AG04449 (cell line): ENCODE data around the gene ZNF205.

Source experiments
- CTCF ChIA-PET: fragments of 350-600 bp; formaldehyde crosslinking; extraction: SDS; loops from one replicate; lab custom pipeline; 2021; ENCODE audit warnings: antibody characterized with exemption; lab: Yijun Ruan, JAX
- POLR2A ChIA-PET: fragments of 400-600, 350-600 bp; formaldehyde crosslinking; extraction: SDS; loops from one replicate; lab custom pipeline; 2020; ENCODE audit warnings: antibody characterized with exemption, inconsistent platforms; lab: Yijun Ruan, JAX
- DNase-seq: peaks from one replicate; pipeline ENCODE4 v3.0.0-alpha.2; 2010; ENCODE audit warnings: low read depth, low spot score
- H3K4me3 ChIP-seq: 2 replicates; pipeline ENCODE4 v1.5.1; 2011; ENCODE audit warnings: low read depth, mild to moderate bottlenecking, control low read depth, low read length
- CTCF ChIP-seq: IDR thresholded peaks from one replicate; pipeline ENCODE4 v1.5.1; 2011; ENCODE audit warnings: mild to moderate bottlenecking, moderate library complexity, low read length, control low read depth, inconsistent platforms; ENCODE audit not compliant: insufficient read depth; ENCODE audit errors: missing control alignments

The ZNF205 gene

DNA sequence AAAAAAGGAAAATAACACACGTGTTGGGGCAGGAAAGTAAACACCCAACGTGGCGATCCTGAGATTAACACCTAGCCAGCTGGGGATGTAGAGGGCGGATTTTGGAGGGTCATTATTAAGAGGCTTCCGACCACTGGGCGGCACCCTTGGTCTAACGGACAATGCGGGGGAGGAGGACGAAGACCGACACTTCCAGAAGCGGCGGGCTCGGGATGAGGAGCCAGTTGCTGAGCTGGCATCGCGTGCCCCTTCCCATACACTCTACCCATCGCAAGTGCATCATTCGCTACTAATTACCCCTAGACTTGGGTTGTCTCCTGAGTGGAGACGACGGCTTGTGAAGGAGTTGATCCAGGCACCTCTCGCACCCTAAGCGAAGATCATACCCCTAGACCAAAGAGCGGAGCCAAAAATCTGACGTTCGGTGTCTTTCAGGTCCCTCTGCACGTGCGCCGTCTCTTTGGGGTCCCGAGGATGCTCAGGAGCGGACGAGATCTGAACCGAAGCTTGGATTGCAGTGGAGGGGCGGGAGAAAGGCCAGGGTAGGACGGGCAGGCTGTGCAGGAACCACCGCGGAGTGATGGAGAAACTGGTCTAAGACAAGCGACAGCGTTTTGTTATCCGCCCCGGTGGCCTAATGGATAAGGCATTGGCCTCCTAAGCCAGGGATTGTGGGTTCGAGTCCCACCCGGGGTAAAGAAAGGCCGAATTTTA lies 40.0 kb downstream of the ZNF205 start:
- ChIA-PET CTCF (interaction anchor here (1.2 to 10.3 kb wide), 4 partner anchors 10 to 18 kb away, joined by 3 to 206 read pairs (median 9); partner anchors contain the start of gene ZNF213), POLR2A (no interaction called here)
- DNase-seq = peak; percentile 70
- TF ChIP-seq CTCF = peak; percentile 48
- H3K4me3 ChIP-seq = peak overlapping the region; percentile 66

DNA sequence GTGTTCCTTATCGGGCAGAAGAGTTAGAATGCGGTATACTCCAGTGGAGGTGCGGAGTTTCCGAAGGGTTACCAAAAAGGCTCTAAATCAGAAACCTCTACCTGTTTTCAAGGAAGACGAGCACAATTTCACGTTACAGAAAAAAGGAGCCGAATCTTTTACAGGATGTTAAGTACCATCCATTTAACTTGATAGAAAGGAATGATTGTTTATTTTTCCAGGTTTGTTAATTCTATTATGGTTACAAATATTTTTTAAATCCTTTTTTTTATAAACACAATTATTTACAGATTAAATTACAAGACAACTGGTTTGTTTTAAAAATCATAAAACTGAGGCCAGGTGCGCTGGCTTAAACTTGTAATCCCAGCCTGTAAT lies 40.6 kb downstream of the ZNF205 start:
- TF ChIP-seq CTCF = no peak
- peak overlapping the region; percentile 66; the same call in 1 of the 2 replicates for H3K4me3 ChIP-seq
- POLR2A ChIA-PET = no interaction called here
- DNase-seq = no peak
- CTCF ChIA-PET = interaction anchor here (1.2 to 10.3 kb wide), 4 partner anchors 9 to 19 kb away, joined by 3 to 206 read pairs (median 9); partner anchors contain the start of gene ZNF213

- DNase-seq = no peak
- CTCF ChIA-PET = no interaction called here
- POLR2A ChIA-PET = no interaction called here
- TF ChIP-seq CTCF = no peak
- no peak overlapping the region for H3K4me3 ChIP-seq
These were observed 42.8 kb downstream of the ZNF205 start for GRCh38 chr16:3155181-3155580.

DNA sequence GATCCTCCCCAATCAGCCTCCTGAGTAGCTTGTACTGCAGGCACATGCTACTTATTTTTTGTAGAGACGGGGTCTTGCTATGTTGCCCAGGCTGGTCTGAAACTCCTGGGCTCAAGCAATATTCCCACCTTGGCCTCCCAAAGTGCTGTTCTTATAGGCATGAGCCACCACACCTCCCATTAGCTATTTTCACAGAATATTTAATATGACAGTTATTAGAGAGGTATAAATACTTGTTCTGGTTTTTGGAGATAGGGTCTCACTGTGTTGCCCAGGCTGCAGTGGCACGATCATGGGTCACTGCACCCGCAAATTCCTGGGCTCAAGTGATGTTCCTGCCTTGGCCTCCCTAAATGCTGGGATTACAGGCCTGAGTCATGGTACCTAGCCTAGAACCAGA lies 43.6 kb downstream of the ZNF205 start:
- CTCF ChIA-PET = interaction anchor here (1.2 kb wide), 1 partner anchor 10 kb away, joined by 3 read pairs; no protein-coding TSS in a partner anchor
- POLR2A ChIA-PET = no interaction called here
- no peak for TF ChIP-seq CTCF
- no peak for DNase-seq
- H3K4me3 ChIP-seq = no peak overlapping the region

GRCh38 chr16:3157229-3158025 lies 45.0 kb downstream of the ZNF205 start:
- peak; percentile 92 for DNase-seq
- H3K4me3 ChIP-seq = peak overlapping the region; percentile 72
- no peak for TF ChIP-seq CTCF
- CTCF ChIA-PET = interaction anchor here (0.9 to 2.3 kb wide), 7 partner anchors 8 to 126 kb away, joined by 3 to 9 read pairs (median 4); no protein-coding TSS in a partner anchor
- POLR2A ChIA-PET = interaction anchor here (0.9 to 1.4 kb wide), 2 partner anchors 25 to 137 kb away, joined by 3 to 7 read pairs; partner anchors contain the start of gene TNFRSF12A
